IMR-90 (cell line): ENCODE measurements around the gene KIF1C. TPM values are rescaled to one million over a fixed set of nuclear protein-coding genes. Genes with fewer than 3 reads are reported as not detected.

Experiments
- ATAC-seq: fragments of 200-7000 bp; cut with Tn5 transposase; 2 replicates; pipeline ENCODE4 v1.9.1; 2020; ENCODE audit warnings: low read depth, mild to moderate bottlenecking, moderate library complexity
- BruUV-seq: library from RNA; stranded (reverse); fragments of 400-500 nt; replicated peaks from 2 replicates; lab custom pipeline; 2021; lab: Mats Ljungman, UMichigan
- CTCF ChIA-PET: fragments of 300-600 bp; formaldehyde crosslinking; extraction: SDS; loops from one replicate; lab custom pipeline; 2021; ENCODE audit warnings: antibody characterized with exemption; lab: Yijun Ruan, JAX
- POLR2A ChIA-PET: fragments of 300-600 bp; sonication (Branson Sonifier 250); formaldehyde crosslinking; loops from one replicate; lab custom pipeline; 2022; ENCODE audit warnings: antibody characterized with exemption; ENCODE audit not compliant: unreplicated experiment; lab: Charles Lee
- DNase-seq: peaks from one replicate; pipeline ENCODE4 v3.0.0; 2013
- H2AFZ ChIP-seq: replicated peaks from 2 replicates; pipeline ENCODE3; 2013; ENCODE audit warnings: low read length, mild to moderate bottlenecking; ENCODE audit not compliant: poor library complexity
- H2AK5ac ChIP-seq: 2 replicates; pipeline ENCODE4 v1.6.1; 2013; ENCODE audit warnings: low read depth, low read length, inconsistent platforms
- H2AK9ac ChIP-seq: replicated peaks from 2 replicates; pipeline ENCODE3; 2013; ENCODE audit warnings: mild to moderate bottlenecking, low read depth, low read length, moderate library complexity; ENCODE audit not compliant: poor library complexity
- H2BK120ac ChIP-seq: 2 replicates; pipeline ENCODE4 v1.6.1; 2013; ENCODE audit warnings: low read depth, low read length, inconsistent platforms
- H2BK15ac ChIP-seq: 3 replicates; pipeline ENCODE4 v1.6.1; 2013; ENCODE audit warnings: low read depth, low read length, inconsistent platforms
- H2BK20ac ChIP-seq: 2 replicates; pipeline ENCODE4 v1.6.1; 2013; ENCODE audit warnings: low read depth, mild to moderate bottlenecking, inconsistent platforms, low read length, moderate library complexity
- H2BK5ac ChIP-seq: 2 replicates; pipeline ENCODE4 v1.6.1; 2013; ENCODE audit warnings: mild to moderate bottlenecking, low read depth, low read length, inconsistent platforms; ENCODE audit not compliant: poor library complexity, severe bottlenecking
- H3K14ac ChIP-seq: replicated peaks from 2 replicates; pipeline ENCODE4 v1.6.1; 2013; ENCODE audit warnings: low read depth, low read length, inconsistent platforms
- H3K18ac ChIP-seq: 2 replicates; pipeline ENCODE4 v1.6.1; 2013; ENCODE audit warnings: low read depth, low read length, control low read depth
- H3K23ac ChIP-seq: 2 replicates; pipeline ENCODE4 v1.6.1; 2013; ENCODE audit warnings: low read depth, low read length, inconsistent platforms
- H3K27ac ChIP-seq: 2 replicates; pipeline ENCODE4 v1.5.1; 2013; ENCODE audit warnings: mild to moderate bottlenecking, control low read depth, low read length; ENCODE audit not compliant: insufficient read depth
- H3K27me3 ChIP-seq: 2 replicates; pipeline ENCODE4 v1.6.1; 2013; ENCODE audit warnings: low read length; ENCODE audit not compliant: control insufficient read depth, insufficient read depth
- H3K36me3 ChIP-seq: 2 replicates; pipeline ENCODE4 v1.6.1; 2013; ENCODE audit warnings: low read length, mixed read lengths; ENCODE audit not compliant: control insufficient read depth, insufficient read depth
- H3K4ac ChIP-seq: 2 replicates; pipeline ENCODE4 v1.6.1; 2013; ENCODE audit warnings: low read depth, low read length, inconsistent platforms
- H3K4me1 ChIP-seq: 2 replicates; pipeline ENCODE4 v1.6.1; 2013; ENCODE audit warnings: low read length, mixed read lengths; ENCODE audit not compliant: control insufficient read depth, insufficient read depth
- H3K4me2 ChIP-seq: 2 replicates; pipeline ENCODE4 v1.6.1; 2013; ENCODE audit warnings: low read depth, mild to moderate bottlenecking, control low read depth, low read length, moderate library complexity
- H3K4me3 ChIP-seq: 2 replicates; pipeline ENCODE4 v1.5.1; 2013; ENCODE audit warnings: low read depth, mild to moderate bottlenecking, control low read depth, low read length, moderate library complexity; ENCODE audit not compliant: insufficient read depth
- H3K56ac ChIP-seq: 2 replicates; pipeline ENCODE4 v1.6.1; 2013; ENCODE audit warnings: low read length, inconsistent platforms; ENCODE audit not compliant: insufficient read depth; ENCODE audit errors: extremely low read depth
- H3K79me1 ChIP-seq, 2 experiments: 2 replicates each; pipeline ENCODE4 v1.6.1; 2013; ENCODE audit warnings: low read length in 2 of 2, inconsistent platforms in 1 of 2, low read depth in 1 of 2
- H3K9ac ChIP-seq: 2 replicates; pipeline ENCODE4 v1.6.1; 2013; ENCODE audit warnings: low read depth, low read length, control low read depth
- H3K9me1 ChIP-seq: 2 replicates; pipeline ENCODE4 v1.6.1; 2013; ENCODE audit warnings: low read length, inconsistent platforms; ENCODE audit not compliant: insufficient read depth
- H3K9me3 ChIP-seq: 2 replicates; pipeline ENCODE4 v1.6.1; 2013; ENCODE audit warnings: low read length; ENCODE audit not compliant: control insufficient read depth, insufficient read depth
- H4K20me1 ChIP-seq: 2 replicates; pipeline ENCODE4 v1.6.1; 2013; ENCODE audit warnings: low read length, inconsistent platforms; ENCODE audit not compliant: insufficient read depth
- H4K5ac ChIP-seq: 2 replicates; pipeline ENCODE4 v1.6.1; 2013; ENCODE audit warnings: mild to moderate bottlenecking, low read depth, low read length, control low read depth
- H4K8ac ChIP-seq, 2 experiments: 2 replicates each; pipeline ENCODE4 v1.6.1; 2013; ENCODE audit warnings: low read depth in 2 of 2, low read length in 2 of 2, control low read depth in 1 of 2, inconsistent platforms in 1 of 2
- H4K91ac ChIP-seq: 2 replicates; pipeline ENCODE4 v1.6.1; 2013; ENCODE audit warnings: low read depth, low read length, inconsistent platforms; ENCODE audit not compliant: insufficient read depth
- BHLHE40 ChIP-seq: fragments of 150-350 bp; IDR thresholded peaks from 2 replicates; pipeline ENCODE4 v1.6.1; 2016; ENCODE audit warnings: mild to moderate bottlenecking, low read depth, low read length
- CEBPB ChIP-seq: IDR thresholded peaks from 2 replicates; pipeline ENCODE4 v1.6.1; 2012; ENCODE audit warnings: low read depth, low read length, improper control_type of control experiment
- CHD1 ChIP-seq: IDR thresholded peaks from 2 replicates; pipeline ENCODE4 v1.6.1; 2012; ENCODE audit warnings: low read depth, low read length, improper control_type of control experiment
- FOS ChIP-seq: fragments of 150-350 bp; IDR thresholded peaks from 2 replicates; pipeline ENCODE4 v1.6.1; 2016; ENCODE audit warnings: low read depth, low read length
- MAFK ChIP-seq: IDR thresholded peaks from 2 replicates; pipeline ENCODE4 v1.6.1; 2012; ENCODE audit warnings: low read depth, low read length, improper control_type of control experiment
- MAZ ChIP-seq: IDR thresholded peaks from 2 replicates; pipeline ENCODE4 v1.6.1; 2012; ENCODE audit warnings: low read depth, mild to moderate bottlenecking, low read length, improper control_type of control experiment, moderate library complexity, borderline replicate concordance
- MXI1 ChIP-seq: IDR thresholded peaks from 2 replicates; pipeline ENCODE4 v1.6.1; 2012; ENCODE audit warnings: low read depth, mild to moderate bottlenecking, low read length, moderate library complexity, borderline replicate concordance
- NFE2L2 ChIP-seq: fragments of 150-350 bp; IDR thresholded peaks from 2 replicates; pipeline ENCODE4 v1.6.1; 2016; ENCODE audit warnings: low read depth, mild to moderate bottlenecking, low read length
- POLR2A ChIP-seq: IDR thresholded peaks from 2 replicates; pipeline ENCODE4 v1.6.1; 2012; ENCODE audit warnings: mild to moderate bottlenecking, low read depth, low read length
- RAD21 ChIP-seq: IDR thresholded peaks from 2 replicates; pipeline ENCODE4 v1.6.1; 2012; ENCODE audit warnings: low read length, improper control_type of control experiment
- RCOR1 ChIP-seq: IDR thresholded peaks from 2 replicates; pipeline ENCODE4 v1.6.1; 2012; ENCODE audit warnings: mild to moderate bottlenecking, low read length, improper control_type of control experiment; ENCODE audit not compliant: insufficient replicate concordance
- RFX5 ChIP-seq: IDR thresholded peaks from 2 replicates; pipeline ENCODE4 v1.8.0; 2012; ENCODE audit warnings: low read depth, mild to moderate bottlenecking, low read length, moderate library complexity
- SMC3 ChIP-seq: fragments of 150-350 bp; IDR thresholded peaks from 2 replicates; pipeline ENCODE4 v1.6.1; 2016; ENCODE audit warnings: low read depth, mild to moderate bottlenecking, antibody characterized with exemption, low read length, moderate library complexity
- whole genome bisulfite sequencing, 2 experiments: methylation state at CpG; one replicate each; pipeline versions ENCODE4 v1.1.5 to v1.1.7; 2013; ENCODE audit warnings: missing lambda C conversion rate in 2 of 2; ENCODE audit not compliant: insufficient read length in 1 of 2; ENCODE audit errors: extremely low coverage in 2 of 2; 5-methylcytosine and 5-hydroxymethylcytosine counted together
- dilution Hi-C: fragments of 300-500 bp; cut with HindIII; formaldehyde crosslinking; loops from one replicate; pipeline ENCODE4 v1.14.3; 2018; ENCODE audit warnings: low sequenced_read_pairs; ENCODE audit not compliant: unreplicated experiment
- in situ Hi-C: fragments of 300-500 bp; cut with MboI; formaldehyde crosslinking; loops from 3 replicates; pipeline ENCODE4 v1.14.3; 2019; ENCODE audit warnings: low sequenced_read_pairs, inconsistent platforms, mixed read lengths
- intact Hi-C: fragments of 100-400 bp; cut with micrococcal nuclease; formaldehyde crosslinking; loops from 2 replicates; pipeline ENCODE4 v1.10.0; 2022
- polyA plus RNA-seq, 3 experiments: library from polyadenylated mRNA; depleted of rRNA; stranded (reverse); fragments of >200 nt; gene quantifications; 2 replicates each; pipeline ENCODE4 v1.2.3, GENCODE V29; 2012; ENCODE audit warnings: low replicate concordance in 1 of 3
- total RNA-seq: library from RNA; depleted of rRNA; stranded (reverse); fragments of >200 nt; gene quantifications from 2 replicates; pipeline ENCODE4 v1.2.3, GENCODE V29; 2012
- TF ChIP-seq, protein P1 (sequence below): fragments of 150-350 bp; IDR thresholded peaks from 2 replicates; pipeline ENCODE4 v1.6.1; 2016; ENCODE audit warnings: low read depth, mild to moderate bottlenecking, low read length, moderate library complexity, borderline replicate concordance
- TF ChIP-seq, protein P2 (sequence below): fragments of 150-350 bp; IDR thresholded peaks from 2 replicates; pipeline ENCODE4 v1.6.1; 2017; ENCODE audit warnings: mild to moderate bottlenecking, antibody characterized with exemption, low read length, low read depth
- TF ChIP-seq, protein P3 (sequence below): conservative IDR thresholded peaks from 2 replicates; pipeline ENCODE4 v1.5.1; 2012; ENCODE audit warnings: mild to moderate bottlenecking, low read depth, low read length, improper control_type of control experiment

Gene KIF1C
- total and polyA plus RNA-seq, 2 of the 4 experiments (the other 2 are of a cell fraction), result 27.4 to 28.7 TPM

DNA sequence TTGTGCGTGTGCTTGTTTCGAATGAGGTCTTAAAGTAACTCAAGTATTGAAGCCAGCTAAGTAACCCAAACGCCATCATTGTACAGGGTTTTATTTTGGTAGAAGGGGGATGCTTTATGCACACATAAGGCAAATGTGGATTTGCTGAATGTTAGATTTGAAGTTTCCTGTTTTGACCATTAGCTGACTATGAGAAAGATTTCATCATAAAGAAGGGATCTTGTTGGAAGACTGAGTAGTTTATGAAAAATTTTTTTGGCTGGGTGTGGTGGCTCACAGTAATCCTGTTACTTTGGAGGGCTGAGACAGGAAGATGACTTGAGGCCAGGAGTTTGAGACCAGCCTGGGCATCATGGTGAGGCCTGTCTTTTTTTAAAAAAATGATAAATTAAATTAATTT, 70.5 kb downstream of the KIF1C start:
- no peak overlapping the region for H3K4me2 ChIP-seq

More for the DNA sequence above, 70.5 kb downstream of the KIF1C start:
- DNase-seq, result no peak
- ChIA-PET POLR2A (no interaction called here), CTCF (no interaction called here)
- H2BK120ac ChIP-seq, result no peak overlapping the region
- in situ Hi-C loops, result no loop called here
- TF ChIP-seq MAZ (no peak), SMC3 (no peak), RFX5 (no peak), CEBPB (no peak), POLR2A (no peak), RCOR1 (no peak), BHLHE40 (no peak), MXI1 (no peak), NFE2L2 (no peak), CHD1 (no peak), RAD21 (no peak), MAFK (no peak), FOS (no peak)
- TF ChIP-seq, protein P1, sequence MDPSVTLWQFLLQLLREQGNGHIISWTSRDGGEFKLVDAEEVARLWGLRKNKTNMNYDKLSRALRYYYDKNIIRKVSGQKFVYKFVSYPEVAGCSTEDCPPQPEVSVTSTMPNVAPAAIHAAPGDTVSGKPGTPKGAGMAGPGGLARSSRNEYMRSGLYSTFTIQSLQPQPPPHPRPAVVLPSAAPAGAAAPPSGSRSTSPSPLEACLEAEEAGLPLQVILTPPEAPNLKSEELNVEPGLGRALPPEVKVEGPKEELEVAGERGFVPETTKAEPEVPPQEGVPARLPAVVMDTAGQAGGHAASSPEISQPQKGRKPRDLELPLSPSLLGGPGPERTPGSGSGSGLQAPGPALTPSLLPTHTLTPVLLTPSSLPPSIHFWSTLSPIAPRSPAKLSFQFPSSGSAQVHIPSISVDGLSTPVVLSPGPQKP, result no peak
- TF ChIP-seq, protein P2, sequence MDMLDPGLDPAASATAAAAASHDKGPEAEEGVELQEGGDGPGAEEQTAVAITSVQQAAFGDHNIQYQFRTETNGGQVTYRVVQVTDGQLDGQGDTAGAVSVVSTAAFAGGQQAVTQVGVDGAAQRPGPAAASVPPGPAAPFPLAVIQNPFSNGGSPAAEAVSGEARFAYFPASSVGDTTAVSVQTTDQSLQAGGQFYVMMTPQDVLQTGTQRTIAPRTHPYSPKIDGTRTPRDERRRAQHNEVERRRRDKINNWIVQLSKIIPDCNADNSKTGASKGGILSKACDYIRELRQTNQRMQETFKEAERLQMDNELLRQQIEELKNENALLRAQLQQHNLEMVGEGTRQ, result no peak
- TF ChIP-seq, protein P3, sequence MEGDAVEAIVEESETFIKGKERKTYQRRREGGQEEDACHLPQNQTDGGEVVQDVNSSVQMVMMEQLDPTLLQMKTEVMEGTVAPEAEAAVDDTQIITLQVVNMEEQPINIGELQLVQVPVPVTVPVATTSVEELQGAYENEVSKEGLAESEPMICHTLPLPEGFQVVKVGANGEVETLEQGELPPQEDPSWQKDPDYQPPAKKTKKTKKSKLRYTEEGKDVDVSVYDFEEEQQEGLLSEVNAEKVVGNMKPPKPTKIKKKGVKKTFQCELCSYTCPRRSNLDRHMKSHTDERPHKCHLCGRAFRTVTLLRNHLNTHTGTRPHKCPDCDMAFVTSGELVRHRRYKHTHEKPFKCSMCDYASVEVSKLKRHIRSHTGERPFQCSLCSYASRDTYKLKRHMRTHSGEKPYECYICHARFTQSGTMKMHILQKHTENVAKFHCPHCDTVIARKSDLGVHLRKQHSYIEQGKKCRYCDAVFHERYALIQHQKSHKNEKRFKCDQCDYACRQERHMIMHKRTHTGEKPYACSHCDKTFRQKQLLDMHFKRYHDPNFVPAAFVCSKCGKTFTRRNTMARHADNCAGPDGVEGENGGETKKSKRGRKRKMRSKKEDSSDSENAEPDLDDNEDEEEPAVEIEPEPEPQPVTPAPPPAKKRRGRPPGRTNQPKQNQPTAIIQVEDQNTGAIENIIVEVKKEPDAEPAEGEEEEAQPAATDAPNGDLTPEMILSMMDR, result no peak
- dilution Hi-C loops, result no loop called here
- no peak overlapping the region for H3K4me3 ChIP-seq
- no peak overlapping the region for H3K18ac ChIP-seq
- BruUV-seq, result no TSS peak
- H2AK9ac ChIP-seq, result no peak overlapping the region
- peaks cover 14% of the 10 kb centered on the region for H3K27me3 ChIP-seq
- H3K36me3 ChIP-seq, result no peaks in the 10 kb centered on the region
- no CpG with 5 or more reads among the region's 3 CpGs for WGBS, 2 experiments
- no peaks in the 10 kb centered on the region for H3K9me1 ChIP-seq
- no peak overlapping the region for H4K5ac ChIP-seq
- no peaks in the 10 kb centered on the region for H3K4me1 ChIP-seq
- H3K9ac ChIP-seq, result no peak overlapping the region
- no peak overlapping the region for H2BK5ac ChIP-seq
- H2AK5ac ChIP-seq, result no peak overlapping the region
- H2BK20ac ChIP-seq, result no peak overlapping the region
- H4K8ac ChIP-seq, result no peak overlapping the region
- H3K56ac ChIP-seq, result no peak overlapping the region
- H3K79me1 ChIP-seq, result no peaks in the 10 kb centered on the region
- ATAC-seq, result no peak
- intact Hi-C loops, result no loop called here
- H3K14ac ChIP-seq, result no peak overlapping the region
- no peak overlapping the region for H2BK15ac ChIP-seq
- H3K4ac ChIP-seq, result no peak overlapping the region
- H2AFZ ChIP-seq, result no peak overlapping the region
- no peaks in the 10 kb centered on the region for H4K20me1 ChIP-seq
- no peaks in the 10 kb centered on the region for H3K9me3 ChIP-seq
- no peak overlapping the region for H3K23ac ChIP-seq
- no peak overlapping the region for H3K27ac ChIP-seq
- no peak overlapping the region for H4K91ac ChIP-seq
